WERI-Rb-1 (cell line): Measurements from ENCODE around the gene FABP6.
A peak's percentile ranks its signal among the peaks of the same experiment; 100 is the strongest.

Experiments
- DNase-seq: peaks from one replicate; pipeline ENCODE4 v3.0.0-alpha.2; 2020
- H3K27ac ChIP-seq: fragments of 250-450 bp; sonication (Bioruptor Pico); 2 replicates; pipeline ENCODE4 v1.5.1; 2020; ENCODE audit warnings: mild to moderate bottlenecking, moderate library complexity
- H3K27me3 ChIP-seq: fragments of 250-450 bp; sonication (Bioruptor Pico); 2 replicates; pipeline ENCODE4 v1.5.1; 2021; ENCODE audit warnings: mild to moderate bottlenecking, low read depth, moderate library complexity; ENCODE audit not compliant: insufficient read depth, severe bottlenecking
- H3K36me3 ChIP-seq: fragments of 250-450 bp; sonication (Bioruptor Pico); 2 replicates; pipeline ENCODE4 v1.5.1; 2020; ENCODE audit warnings: mild to moderate bottlenecking, moderate library complexity
- H3K4me3 ChIP-seq: 2 replicates; pipeline ENCODE4 v1.5.1; 2011; ENCODE audit warnings: low read depth, mild to moderate bottlenecking, control low read depth, low read length
- H3K9me3 ChIP-seq: fragments of 250-450 bp; sonication (Bioruptor Pico); 2 replicates; pipeline ENCODE4 v1.5.1; 2021; ENCODE audit warnings: mild to moderate bottlenecking, moderate library complexity; ENCODE audit not compliant: severe bottlenecking
- TF ChIP-seq, protein P1 (sequence below): IDR thresholded peaks from 2 replicates; pipeline ENCODE4 v1.5.1; 2011; ENCODE audit warnings: low read depth, mild to moderate bottlenecking, control low read depth, inconsistent platforms, low read length

FABP6 gene

DNA sequence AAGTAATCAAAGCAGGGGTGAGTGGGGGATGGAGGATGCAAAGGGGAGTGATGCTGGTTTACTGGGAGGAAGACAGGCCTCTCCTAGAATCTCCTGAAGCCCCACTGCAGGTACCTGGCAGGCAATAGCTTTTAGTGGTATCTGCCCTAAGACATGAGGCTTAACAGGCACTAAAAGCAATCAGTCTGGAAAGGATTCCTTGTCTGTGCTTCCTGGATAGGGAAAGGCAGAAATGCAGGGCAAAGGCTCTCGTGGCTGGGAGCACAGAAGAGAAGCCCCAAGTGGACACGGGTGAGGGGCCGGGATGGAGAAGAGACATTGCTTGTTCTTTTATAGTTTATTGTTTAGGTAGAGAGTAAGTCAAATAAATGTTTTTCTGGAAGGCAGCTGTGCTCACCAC is 43.0 kb downstream of the FABP6 start:
- Histone ChIP-seq H3K27ac (no peak overlapping the region; the same call in 1 of the 2 replicates), H3K4me3 (no peak overlapping the region), H3K9me3 (no peaks in the 10 kb centered on the region), H3K27me3 (no peaks in the 10 kb centered on the region), H3K36me3 (peaks cover 2% of the 10 kb centered on the region)
- TF ChIP-seq, protein P1, sequence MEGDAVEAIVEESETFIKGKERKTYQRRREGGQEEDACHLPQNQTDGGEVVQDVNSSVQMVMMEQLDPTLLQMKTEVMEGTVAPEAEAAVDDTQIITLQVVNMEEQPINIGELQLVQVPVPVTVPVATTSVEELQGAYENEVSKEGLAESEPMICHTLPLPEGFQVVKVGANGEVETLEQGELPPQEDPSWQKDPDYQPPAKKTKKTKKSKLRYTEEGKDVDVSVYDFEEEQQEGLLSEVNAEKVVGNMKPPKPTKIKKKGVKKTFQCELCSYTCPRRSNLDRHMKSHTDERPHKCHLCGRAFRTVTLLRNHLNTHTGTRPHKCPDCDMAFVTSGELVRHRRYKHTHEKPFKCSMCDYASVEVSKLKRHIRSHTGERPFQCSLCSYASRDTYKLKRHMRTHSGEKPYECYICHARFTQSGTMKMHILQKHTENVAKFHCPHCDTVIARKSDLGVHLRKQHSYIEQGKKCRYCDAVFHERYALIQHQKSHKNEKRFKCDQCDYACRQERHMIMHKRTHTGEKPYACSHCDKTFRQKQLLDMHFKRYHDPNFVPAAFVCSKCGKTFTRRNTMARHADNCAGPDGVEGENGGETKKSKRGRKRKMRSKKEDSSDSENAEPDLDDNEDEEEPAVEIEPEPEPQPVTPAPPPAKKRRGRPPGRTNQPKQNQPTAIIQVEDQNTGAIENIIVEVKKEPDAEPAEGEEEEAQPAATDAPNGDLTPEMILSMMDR, result no peak
- DNase-seq, result no peak

DNA sequence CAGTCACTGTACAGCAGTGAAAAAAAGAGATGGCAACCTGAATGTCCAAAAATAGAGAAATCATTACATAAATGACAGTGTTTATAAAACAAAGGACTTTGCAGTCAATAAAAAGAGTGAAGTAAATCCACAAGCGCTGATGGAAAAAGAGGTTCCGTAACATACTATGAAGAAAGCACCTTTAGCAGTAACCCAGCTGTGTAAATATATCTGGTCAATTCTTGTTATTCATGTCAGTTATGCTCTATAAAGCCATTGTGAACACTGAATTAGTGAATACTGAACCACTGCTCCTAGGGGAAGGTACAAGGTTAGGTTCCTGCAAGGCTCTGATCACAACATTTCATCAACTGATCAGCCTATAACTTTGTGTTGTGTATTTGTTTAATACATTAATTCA is 43.6 kb downstream of the FABP6 start:
- no peak for DNase-seq
- H3K4me3 ChIP-seq, result no peak overlapping the region
- no peak overlapping the region for H3K27ac ChIP-seq

DNA sequence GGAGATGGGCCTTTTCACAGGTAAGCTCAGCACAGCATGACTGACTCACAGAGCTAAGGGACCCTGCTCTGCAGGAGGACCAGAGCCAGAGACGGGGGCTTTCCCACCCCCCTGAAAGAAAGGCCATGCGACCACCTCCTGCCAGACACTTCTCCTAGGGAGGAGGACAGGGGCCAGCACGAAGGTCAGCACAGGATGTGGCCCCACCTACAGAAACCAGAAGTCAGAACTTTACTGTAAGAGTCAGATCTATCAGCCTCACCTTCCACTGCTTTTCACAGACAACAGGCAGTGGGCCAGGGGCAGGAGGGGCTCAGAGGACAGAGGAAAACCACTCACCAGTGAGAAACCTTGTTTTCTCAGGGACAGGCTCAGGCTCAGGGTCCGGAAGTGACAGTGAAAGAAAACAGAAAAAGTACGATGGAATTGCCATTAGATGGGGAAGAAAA is 45.2 kb downstream of the FABP6 start:
- no peak overlapping the region for H3K4me3 ChIP-seq
- no peaks in the 10 kb centered on the region for H3K27me3 ChIP-seq
- no peak for DNase-seq
- TF ChIP-seq, protein P1, result no peak
- no peaks in the 10 kb centered on the region for H3K9me3 ChIP-seq
- no peak overlapping the region for H3K27ac ChIP-seq
- no peaks in the 10 kb centered on the region; the same call in 1 of the 2 replicates for H3K36me3 ChIP-seq

More for the DNA sequence above, 43.6 kb downstream of the FABP6 start:
- TF ChIP-seq, protein P1, result no peak
- Histone ChIP-seq H3K36me3 (peaks cover 2% of the 10 kb centered on the region), H3K9me3 (no peaks in the 10 kb centered on the region), H3K27me3 (no peaks in the 10 kb centered on the region)

DNA sequence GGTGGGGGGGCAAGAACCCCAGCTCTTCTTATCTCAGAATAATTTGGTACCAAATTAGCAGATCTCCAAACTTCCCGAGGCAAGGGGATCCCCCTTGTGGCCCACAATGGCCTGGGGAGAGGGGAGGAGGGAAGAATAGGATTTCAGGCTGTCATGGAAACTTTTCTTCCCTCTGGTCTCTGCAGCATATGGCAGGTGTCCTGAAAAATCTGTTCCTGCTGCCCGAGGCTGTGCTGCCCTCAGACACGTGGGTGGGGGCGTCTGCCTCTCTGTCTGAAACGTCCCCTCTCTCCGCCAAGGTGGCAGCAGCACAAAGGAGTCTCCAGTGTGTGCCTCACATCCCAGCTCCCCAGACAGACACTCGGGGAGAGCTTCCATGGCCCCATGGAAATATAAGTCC is 49.0 kb downstream of the FABP6 start:
- no peaks in the 10 kb centered on the region for H3K27me3 ChIP-seq
- no peak overlapping the region for H3K4me3 ChIP-seq
- no peaks in the 10 kb centered on the region; the same call in 1 of the 2 replicates for H3K36me3 ChIP-seq
- H3K9me3 ChIP-seq, result no peaks in the 10 kb centered on the region
- TF ChIP-seq, protein P1, result no peak
- peak; percentile 79 for DNase-seq
- H3K27ac ChIP-seq, result peak overlapping the region; percentile 72

DNA sequence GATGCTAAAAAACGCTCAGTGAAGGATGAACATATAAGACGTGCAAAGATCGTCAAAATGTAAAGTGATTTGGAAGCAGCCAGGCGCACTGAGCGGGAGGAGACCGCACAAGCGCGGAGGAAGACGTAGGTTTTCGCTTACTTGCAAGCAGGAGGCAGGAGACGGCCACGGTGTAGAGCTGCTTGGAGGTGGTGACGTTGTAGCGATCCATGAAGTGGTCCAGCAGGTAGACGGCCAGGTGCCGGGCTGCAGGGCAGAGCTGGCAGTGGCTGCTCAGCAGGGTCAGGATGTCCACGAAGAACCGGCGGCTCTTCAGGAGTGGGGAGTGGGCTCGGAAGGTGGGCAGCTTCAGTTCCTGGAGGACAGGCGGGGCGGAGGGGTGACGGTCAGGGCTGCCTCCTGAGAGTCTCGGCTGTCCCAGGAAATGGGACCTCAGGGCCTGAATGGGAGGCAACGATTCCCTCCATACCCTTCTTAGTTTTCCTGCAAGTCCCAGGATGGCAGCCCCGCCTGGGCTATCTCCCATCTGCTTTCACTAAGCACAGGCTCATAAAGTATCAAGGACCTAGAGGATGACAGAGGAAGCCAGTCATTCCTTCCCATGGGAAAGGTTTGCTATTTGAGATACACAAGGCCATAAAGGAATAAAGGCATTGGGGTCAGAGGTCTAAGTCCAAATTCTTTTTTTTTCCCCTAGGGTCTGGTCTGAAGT is 51.2 kb downstream of the FABP6 start:
- DNase-seq, result no peak
- no peaks in the 10 kb centered on the region for H3K9me3 ChIP-seq
- H3K27ac ChIP-seq, result peak overlapping the region; percentile 72
- no peaks in the 10 kb centered on the region; the same call in 1 of the 2 replicates for H3K36me3 ChIP-seq
- TF ChIP-seq, protein P1, result no peak
- H3K27me3 ChIP-seq, result no peaks in the 10 kb centered on the region
- H3K4me3 ChIP-seq, result no peak overlapping the region

DNA sequence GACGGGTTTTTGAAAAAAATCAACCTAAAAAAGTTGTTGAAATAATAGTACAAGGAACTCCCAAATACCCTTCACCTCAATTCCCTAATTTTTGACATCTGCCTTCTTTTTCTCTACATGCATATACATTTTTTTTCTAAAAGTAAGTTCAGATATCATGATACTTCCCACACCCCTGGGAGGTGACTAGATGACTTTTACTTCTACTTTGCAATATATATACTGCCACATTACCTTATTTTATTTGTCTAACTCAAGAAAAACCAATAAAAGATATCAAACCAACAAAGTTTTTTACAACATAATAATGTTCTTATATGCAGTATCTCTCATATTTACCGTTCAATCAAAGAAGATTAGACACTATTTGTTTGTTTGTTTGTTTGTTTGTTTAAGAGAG is 52.0 kb downstream of the FABP6 start:
- no peak for DNase-seq
- H3K9me3 ChIP-seq, result no peaks in the 10 kb centered on the region
- H3K36me3 ChIP-seq, result no peaks in the 10 kb centered on the region
- no peaks in the 10 kb centered on the region for H3K27me3 ChIP-seq
- no peak overlapping the region for H3K27ac ChIP-seq
- TF ChIP-seq, protein P1, result no peak
- no peak overlapping the region for H3K4me3 ChIP-seq
